Brain microvascular endothelial cell (primary cell): Measurements from ENCODE around the gene PTGDR.

ENCODE experiments used
- DNase-seq: peaks from one replicate; pipeline ENCODE4 v3.0.0-alpha.2; 2020
- H3K27ac ChIP-seq: fragments of 250-450 bp; sonication (Bioruptor Pico); 2 replicates; pipeline ENCODE4 v1.5.1; 2020; ENCODE audit warnings: mild to moderate bottlenecking, moderate library complexity
- H3K27me3 ChIP-seq: fragments of 250-450 bp; sonication (Bioruptor Pico); replicated peaks from 2 replicates; pipeline ENCODE4 v1.5.1; 2020; ENCODE audit warnings: mild to moderate bottlenecking
- H3K36me3 ChIP-seq: fragments of 250-450 bp; sonication (Bioruptor Pico); replicated peaks from 2 replicates; pipeline ENCODE4 v1.5.1; 2020; ENCODE audit warnings: mild to moderate bottlenecking
- H3K4me3 ChIP-seq: 2 replicates; pipeline ENCODE4 v1.5.1; 2011; ENCODE audit warnings: low read depth, mild to moderate bottlenecking, control low read depth, low read length, moderate library complexity
- CTCF ChIP-seq: IDR thresholded peaks from 2 replicates; pipeline ENCODE4 v1.5.1; 2011; ENCODE audit warnings: low read depth, mild to moderate bottlenecking, moderate library complexity, low read length, control low read depth, inconsistent platforms; ENCODE audit errors: missing control alignments
- in situ Hi-C: cut with HindIII; loops from 2 replicates; pipeline ENCODE4 v1.10.0; 2017; ENCODE audit warnings: low sequenced_read_pairs, low pct_ligation_motif_present

PTGDR gene, protein sequence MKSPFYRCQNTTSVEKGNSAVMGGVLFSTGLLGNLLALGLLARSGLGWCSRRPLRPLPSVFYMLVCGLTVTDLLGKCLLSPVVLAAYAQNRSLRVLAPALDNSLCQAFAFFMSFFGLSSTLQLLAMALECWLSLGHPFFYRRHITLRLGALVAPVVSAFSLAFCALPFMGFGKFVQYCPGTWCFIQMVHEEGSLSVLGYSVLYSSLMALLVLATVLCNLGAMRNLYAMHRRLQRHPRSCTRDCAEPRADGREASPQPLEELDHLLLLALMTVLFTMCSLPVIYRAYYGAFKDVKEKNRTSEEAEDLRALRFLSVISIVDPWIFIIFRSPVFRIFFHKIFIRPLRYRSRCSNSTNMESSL

DNA sequence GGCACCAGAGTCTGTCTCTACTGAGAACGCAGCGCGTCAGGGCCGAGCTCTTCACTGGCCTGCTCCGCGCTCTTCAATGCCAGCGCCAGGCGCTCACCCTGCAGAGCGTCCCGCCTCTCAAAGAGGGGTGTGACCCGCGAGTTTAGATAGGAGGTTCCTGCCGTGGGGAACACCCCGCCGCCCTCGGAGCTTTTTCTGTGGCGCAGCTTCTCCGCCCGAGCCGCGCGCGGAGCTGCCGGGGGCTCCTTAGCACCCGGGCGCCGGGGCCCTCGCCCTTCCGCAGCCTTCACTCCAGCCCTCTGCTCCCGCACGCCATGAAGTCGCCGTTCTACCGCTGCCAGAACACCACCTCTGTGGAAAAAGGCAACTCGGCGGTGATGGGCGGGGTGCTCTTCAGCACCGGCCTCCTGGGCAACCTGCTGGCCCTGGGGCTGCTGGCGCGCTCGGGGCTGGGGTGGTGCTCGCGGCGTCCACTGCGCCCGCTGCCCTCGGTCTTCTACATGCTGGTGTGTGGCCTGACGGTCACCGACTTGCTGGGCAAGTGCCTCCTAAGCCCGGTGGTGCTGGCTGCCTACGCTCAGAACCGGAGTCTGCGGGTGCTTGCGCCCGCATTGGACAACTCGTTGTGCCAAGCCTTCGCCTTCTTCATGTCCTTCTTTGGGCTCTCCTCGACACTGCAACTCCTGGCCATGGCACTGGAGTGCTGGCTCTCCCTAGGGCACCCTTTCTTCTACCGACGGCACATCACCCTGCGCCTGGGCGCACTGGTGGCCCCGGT, at the start of gene PTGDR:
PTGDR (plus strand) TSS at position 198 of the 778 bp plus-strand sequence; CDS start at position 315, 117 bp downstream.
- Histone ChIP-seq H3K36me3 (no peaks in the 10 kb centered on the region), H3K27me3 (no peaks in the 10 kb centered on the region), H3K27ac (peak within 1 kb of the TSS; percentile 41), H3K4me3 (peak within 1 kb of the TSS; percentile 55)
- in situ Hi-C loops, result no loop called here
- DNase-seq, result no peak
- no peak for TF ChIP-seq CTCF

- in situ Hi-C loops, result no loop called here
- TF ChIP-seq CTCF, result no peak
- no peaks in the 10 kb centered on the region for H3K27me3 ChIP-seq
- DNase-seq, result no peak
- no peaks in the 10 kb centered on the region for H3K36me3 ChIP-seq
- no peak overlapping the region for H3K27ac ChIP-seq
- no peak overlapping the region for H3K4me3 ChIP-seq
These were observed 47.9 kb upstream of the PTGDR start for GRCh38 chr14:52219488-52220084.

- no peak overlapping the region for H3K27ac ChIP-seq
- H3K36me3 ChIP-seq, result no peaks in the 10 kb centered on the region
- TF ChIP-seq CTCF, result no peak
- in situ Hi-C loops, result no loop called here
- no peak for DNase-seq
- H3K27me3 ChIP-seq, result no peaks in the 10 kb centered on the region
- no peak overlapping the region for H3K4me3 ChIP-seq
These were observed 46.3 kb upstream of the PTGDR start for GRCh38 chr14:52220924-52221811.

DNA sequence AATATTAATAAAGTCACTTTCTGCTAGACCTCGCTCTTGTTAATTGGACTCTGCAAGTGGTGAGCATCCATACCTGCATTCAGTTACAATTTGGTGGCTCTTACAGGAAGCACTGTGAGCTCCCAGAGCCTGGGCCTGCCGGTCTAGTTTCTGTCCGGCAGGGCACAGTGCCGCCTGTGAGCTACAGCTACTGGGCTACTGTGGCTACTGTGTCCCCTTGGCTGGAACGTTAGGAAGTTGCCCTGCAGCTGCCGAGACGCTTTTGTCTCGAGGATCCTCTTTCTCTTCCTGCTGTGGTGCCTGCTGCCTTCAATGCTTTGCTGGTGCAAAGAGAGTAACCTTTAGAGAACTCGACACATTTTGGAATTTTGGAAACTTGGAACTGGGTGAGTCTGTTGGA, 44.6 kb upstream of the PTGDR start:
- no peaks in the 10 kb centered on the region for H3K27me3 ChIP-seq
- in situ Hi-C loops, result no loop called here
- no peaks in the 10 kb centered on the region for H3K36me3 ChIP-seq
- no peak for TF ChIP-seq CTCF
- H3K4me3 ChIP-seq, result no peak overlapping the region
- no peak overlapping the region for H3K27ac ChIP-seq
- no peak for DNase-seq

DNA sequence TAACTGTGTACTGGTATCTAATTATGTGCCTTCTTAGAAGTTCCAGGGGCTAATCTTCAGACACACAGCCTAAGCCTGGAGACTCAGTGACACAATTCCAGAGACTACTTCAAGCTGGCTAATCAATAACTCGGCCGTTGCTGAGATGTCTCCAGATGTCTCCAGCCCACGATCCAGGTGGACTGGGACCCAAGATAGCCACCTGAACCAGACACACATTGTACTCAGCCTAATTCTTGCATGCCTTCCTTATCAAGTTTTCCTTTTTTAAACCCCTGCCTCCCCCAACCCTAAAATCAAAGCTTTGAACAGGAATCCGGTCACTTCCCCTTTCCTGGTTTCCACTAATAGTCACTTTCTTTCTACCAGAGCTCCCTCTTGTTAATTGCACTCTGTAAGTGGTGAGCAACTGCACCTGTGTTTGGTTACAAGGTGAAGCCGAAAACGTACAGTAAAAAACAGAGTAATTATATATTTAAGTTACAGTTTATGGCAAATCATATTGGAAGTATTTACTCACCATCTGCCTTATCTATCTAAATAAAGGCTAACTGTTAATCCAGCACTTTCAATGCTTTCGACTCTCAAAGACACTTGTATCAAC, 39.8 kb upstream of the PTGDR start:
- Histone ChIP-seq H3K4me3 (no peak overlapping the region), H3K27me3 (no peaks in the 10 kb centered on the region), H3K36me3 (no peaks in the 10 kb centered on the region), H3K27ac (no peak overlapping the region)
- no peak for TF ChIP-seq CTCF
- in situ Hi-C loops, result no loop called here
- no peak for DNase-seq
